Tibial artery (tissue), 4 donors: ENCODE data around the gene B3GNT2.
A peak's percentile ranks its signal among the peaks of the same experiment; 100 is the strongest.

ENCODE experiments used
- DNase-seq, 2 donors: peaks; one replicate each; pipeline ENCODE4 v3.0.0-alpha.2; 2019
- H3K27ac ChIP-seq, 2 donors: fragments of 200-600 bp; sonication (generic) in 1 of 2; 1 replicate in 1 of 2; 2 replicates in 1 of 2; pipeline ENCODE4 v1.5.1; 2018 to 2019; ENCODE audit warnings: mild to moderate bottlenecking in 1 of 2
- H3K27me3 ChIP-seq, 2 donors: fragments of 200-600 bp; sonication (generic) in 1 of 2; one replicate each; pipeline versions ENCODE4 v1.5.1 to v1.6.0; 2016 to 2019
- H3K36me3 ChIP-seq, 3 donors: fragments of 200-600 bp; sonication (generic) in 2 of 3; one replicate each; pipeline ENCODE4 v1.5.1; 2016 to 2019; ENCODE audit warnings: mild to moderate bottlenecking in 2 of 3
- H3K4me1 ChIP-seq, 4 donors: fragments of 200-600 bp; sonication (generic) in 2 of 4; 1 replicate in 3 of 4; 2 replicates in 1 of 4; pipeline ENCODE4 v1.5.1; 2016 to 2019
- H3K4me3 ChIP-seq, 2 donors: fragments of 200-600 bp; sonication (generic) in 1 of 2; 1 replicate in 1 of 2; 2 replicates in 1 of 2; pipeline ENCODE4 v1.5.1; 2018 to 2019; ENCODE audit warnings: mild to moderate bottlenecking in 2 of 2
- H3K9me3 ChIP-seq, 3 donors: fragments of 200-600 bp; sonication (generic) in 1 of 3; one replicate each; pipeline ENCODE4 v1.5.1; 2016 to 2019
- CTCF ChIP-seq, 2 experiments: fragments of 200-600 bp in 1 of 2; fragments of 450-650 bp in 1 of 2; IDR thresholded peaks; one replicate each; pipeline ENCODE4 v1.5.1; 2017 to 2019; ENCODE audit warnings: antibody characterized with exemption in 2 of 2, mild to moderate bottlenecking in 1 of 2, moderate library complexity in 1 of 2
- intact Hi-C: fragments of 100-400 bp; cut with DNase I; formaldehyde crosslinking; loops from one replicate; pipeline ENCODE4 v1.15.0; 2023; ENCODE audit warnings: low total_unique reads

Gene B3GNT2

GRCh38 chr2:62270728-62271127 is 74.8 kb downstream of the B3GNT2 start:
- no peak overlapping the region for H3K27ac ChIP-seq
- H3K9me3 ChIP-seq: no peaks in the 10 kb centered on the region
- no peak overlapping the region for H3K4me3 ChIP-seq
- H3K4me1 ChIP-seq: no peaks in the 10 kb centered on the region
- intact Hi-C loops: no loop called here
- no peaks in the 10 kb centered on the region for H3K36me3 ChIP-seq
- no peak for TF ChIP-seq CTCF (IDR thresholded peaks at IDR 0.05)
- no peaks in the 10 kb centered on the region for H3K27me3 ChIP-seq
- DNase-seq: peak; percentile 47 to 72
